GM18505 (cell line): ENCODE data around the gene ANXA6.

Experiments used
- ATAC-seq: cut with Tn5 transposase; IDR thresholded peaks from one replicate; pipeline ENCODE4 v1.9.1; 2021; ENCODE audit not compliant: unreplicated experiment
- POLR2A ChIP-seq: IDR thresholded peaks from 4 replicates; pipeline ENCODE4 v1.6.1; 2011; ENCODE audit warnings: borderline replicate concordance; ENCODE audit not compliant: insufficient read depth, insufficient read length; ENCODE audit errors: extremely low read depth

Gene ANXA6

GRCh38 chr5:151174612-151175101, 17.1 kb upstream of the ANXA6 start:
- TF ChIP-seq POLR2A, result no peak
- no peak for ATAC-seq

GRCh38 chr5:151173711-151174611, 16.4 kb upstream of the ANXA6 start:
- TF ChIP-seq POLR2A, result no peak
- ATAC-seq, result no peak

- ATAC-seq, result no peak
- no peak for TF ChIP-seq POLR2A
These were observed 13.9 kb upstream of the ANXA6 start for GRCh38 chr5:151171529-151171928.

GRCh38 chr5:151168602-151169344, 11.2 kb upstream of the ANXA6 start:
- TF ChIP-seq POLR2A, result no peak
- ATAC-seq, result no peak

GRCh38 chr5:151167022-151167421, 9.4 kb upstream of the ANXA6 start:
- TF ChIP-seq POLR2A, result no peak
- no peak for ATAC-seq

- no peak for TF ChIP-seq POLR2A
- ATAC-seq, result peak; percentile 84
These were observed 7.3 kb upstream of the ANXA6 start for GRCh38 chr5:151164687-151165392.

GRCh38 chr5:151162776-151163175, 5.2 kb upstream of the ANXA6 start:
- no peak for TF ChIP-seq POLR2A
- ATAC-seq, result no peak

- ATAC-seq, result no peak
These were observed 2.2 kb upstream of the ANXA6 start for GRCh38 chr5:151159649-151160373.

GRCh38 chr5:151158287-151158661, 695 bp upstream of the ANXA6 start:
- ATAC-seq, result no peak
- TF ChIP-seq POLR2A, result peak; percentile 12

More at GRCh38 chr5:151159649-151160373, 2.2 kb upstream of the ANXA6 start:
- no peak for TF ChIP-seq POLR2A

- ATAC-seq, result no peak
- peak; percentile 33 for TF ChIP-seq POLR2A
These were observed 815 bp downstream of the ANXA6 start for GRCh38 chr5:151156507-151157420.

GRCh38 chr5:151155775-151156506, 1.6 kb downstream of the ANXA6 start:
- peak; percentile 42 for TF ChIP-seq POLR2A
- ATAC-seq, result no peak
